Nephron progenitor cell (in vitro differentiated cells): Measurements from ENCODE around the gene PRODH.
"Not testable (repeated sequence)": the region's sequence is repeated elsewhere in the genome, so short reads cannot be mapped to it uniquely, and the experiment has no call there.

Experiments used
- DNase-seq: peaks from one replicate; pipeline ENCODE4 v3.0.0; 2021
- H3K27ac Mint-ChIP-seq: 2 replicates; pipeline ENCODE4 v1.8.0; 2021; ENCODE audit warnings: mild to moderate bottlenecking, moderate library complexity, mixed read lengths
- H3K27me3 Mint-ChIP-seq: 2 replicates; pipeline ENCODE4 v1.8.0; 2021; ENCODE audit warnings: mild to moderate bottlenecking, low read depth, mixed read lengths; ENCODE audit not compliant: poor library complexity
- H3K36me3 Mint-ChIP-seq: 2 replicates; pipeline ENCODE4 v1.8.0; 2021; ENCODE audit warnings: low read depth, mixed read lengths
- H3K4me1 Mint-ChIP-seq: 2 replicates; pipeline ENCODE4 v1.8.0; 2021; ENCODE audit warnings: mixed read lengths
- H3K4me3 Mint-ChIP-seq: 2 replicates; pipeline ENCODE4 v1.8.0; 2021; ENCODE audit warnings: mild to moderate bottlenecking, moderate library complexity, mixed read lengths
- H3K9me3 Mint-ChIP-seq: 2 replicates; pipeline ENCODE4 v1.8.0; 2021; ENCODE audit warnings: mild to moderate bottlenecking, moderate library complexity, mixed read lengths
- TF ChIP-seq, protein P1 (sequence below): fragments of 200-600 bp; sonication (generic); IDR thresholded peaks from 2 replicates; pipeline ENCODE4 v1.5.0; 2021; ENCODE audit warnings: antibody characterized with exemption

The PRODH gene

DNA sequence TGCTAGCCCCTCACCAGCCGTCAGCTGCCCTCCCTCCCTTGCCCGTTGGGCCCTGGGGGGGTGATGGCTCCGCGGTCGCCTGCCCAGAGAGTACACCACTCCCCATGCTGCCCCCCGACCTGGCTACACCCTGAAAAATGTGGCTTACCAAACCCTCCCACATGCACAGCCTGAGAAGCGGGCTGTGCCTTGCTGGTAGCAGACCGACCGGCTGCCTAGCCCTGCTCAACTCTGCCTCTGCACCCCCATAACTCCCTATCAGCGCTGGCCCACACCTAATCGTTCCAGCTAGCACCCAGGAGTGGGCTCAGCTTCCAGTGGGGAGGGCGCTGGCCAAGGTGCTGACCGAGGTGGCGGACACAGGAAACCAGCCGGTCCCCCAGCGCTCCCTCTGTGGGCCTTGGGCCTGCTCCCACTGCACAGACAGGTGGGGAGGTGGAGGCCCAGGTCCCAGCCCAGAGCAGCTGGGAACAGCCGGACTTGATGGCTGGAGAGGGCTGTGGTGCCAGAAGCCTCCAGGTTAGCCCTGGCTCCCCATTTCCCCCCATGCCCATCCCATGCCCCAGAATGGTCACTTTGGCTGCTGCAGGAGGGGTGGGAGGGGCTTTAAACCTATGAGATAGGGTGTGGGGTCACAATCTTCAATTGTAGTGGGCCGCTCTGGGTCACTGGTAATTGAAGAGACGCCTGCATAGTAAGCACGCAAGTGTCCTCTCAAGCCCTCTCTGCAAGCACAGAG, 32.1 kb upstream of the PRODH start:
- no peaks in the 10 kb centered on the region for H3K4me1 Mint-ChIP-seq
- TF ChIP-seq, protein P1, sequence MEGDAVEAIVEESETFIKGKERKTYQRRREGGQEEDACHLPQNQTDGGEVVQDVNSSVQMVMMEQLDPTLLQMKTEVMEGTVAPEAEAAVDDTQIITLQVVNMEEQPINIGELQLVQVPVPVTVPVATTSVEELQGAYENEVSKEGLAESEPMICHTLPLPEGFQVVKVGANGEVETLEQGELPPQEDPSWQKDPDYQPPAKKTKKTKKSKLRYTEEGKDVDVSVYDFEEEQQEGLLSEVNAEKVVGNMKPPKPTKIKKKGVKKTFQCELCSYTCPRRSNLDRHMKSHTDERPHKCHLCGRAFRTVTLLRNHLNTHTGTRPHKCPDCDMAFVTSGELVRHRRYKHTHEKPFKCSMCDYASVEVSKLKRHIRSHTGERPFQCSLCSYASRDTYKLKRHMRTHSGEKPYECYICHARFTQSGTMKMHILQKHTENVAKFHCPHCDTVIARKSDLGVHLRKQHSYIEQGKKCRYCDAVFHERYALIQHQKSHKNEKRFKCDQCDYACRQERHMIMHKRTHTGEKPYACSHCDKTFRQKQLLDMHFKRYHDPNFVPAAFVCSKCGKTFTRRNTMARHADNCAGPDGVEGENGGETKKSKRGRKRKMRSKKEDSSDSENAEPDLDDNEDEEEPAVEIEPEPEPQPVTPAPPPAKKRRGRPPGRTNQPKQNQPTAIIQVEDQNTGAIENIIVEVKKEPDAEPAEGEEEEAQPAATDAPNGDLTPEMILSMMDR, result no peak
- no peak overlapping the region for H3K4me3 Mint-ChIP-seq
- H3K9me3 Mint-ChIP-seq, result no peaks in the 10 kb centered on the region
- no peaks in the 10 kb centered on the region for H3K36me3 Mint-ChIP-seq
- no peak overlapping the region for H3K27ac Mint-ChIP-seq
- DNase-seq, result peak; percentile 95
- peaks cover 41% of the 10 kb centered on the region for H3K27me3 Mint-ChIP-seq

DNA sequence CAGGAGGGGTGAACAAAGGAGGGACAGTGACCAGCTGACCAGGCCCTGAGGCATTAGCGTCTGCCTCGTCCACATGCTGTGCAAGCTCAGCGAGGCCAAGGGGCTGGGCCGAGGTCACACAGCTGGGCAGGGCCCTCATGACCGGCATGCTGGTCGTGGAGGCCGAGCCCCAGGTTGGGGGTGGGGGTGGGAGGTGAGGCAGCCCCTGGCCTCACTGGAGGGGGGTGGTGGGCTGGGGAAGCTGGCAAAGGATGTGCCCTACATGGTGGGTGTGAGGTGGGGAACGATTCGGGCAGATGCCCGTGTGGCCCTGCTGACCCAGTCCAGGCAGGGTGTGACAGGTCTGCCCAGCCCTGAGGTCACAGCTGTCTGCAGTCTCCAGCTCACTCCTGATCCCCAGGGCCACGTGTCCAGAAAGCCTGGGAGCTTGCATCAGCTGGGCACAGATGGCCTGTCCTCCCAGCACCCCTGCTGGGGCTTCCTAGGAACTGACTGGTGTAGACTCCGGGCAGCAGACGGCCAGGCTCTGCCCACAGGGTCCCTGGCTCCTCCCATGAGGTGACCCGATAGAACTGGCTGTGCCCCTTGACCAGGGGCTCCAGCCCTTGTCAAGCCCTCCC, 31.4 kb upstream of the PRODH start:
- not testable (repeated sequence) for H3K4me3 Mint-ChIP-seq, H3K9me3 Mint-ChIP-seq, H3K4me1 Mint-ChIP-seq, H3K36me3 Mint-ChIP-seq, DNase-seq, H3K27ac Mint-ChIP-seq
- H3K27me3 Mint-ChIP-seq, result peaks cover 37% of the 10 kb centered on the region

DNA sequence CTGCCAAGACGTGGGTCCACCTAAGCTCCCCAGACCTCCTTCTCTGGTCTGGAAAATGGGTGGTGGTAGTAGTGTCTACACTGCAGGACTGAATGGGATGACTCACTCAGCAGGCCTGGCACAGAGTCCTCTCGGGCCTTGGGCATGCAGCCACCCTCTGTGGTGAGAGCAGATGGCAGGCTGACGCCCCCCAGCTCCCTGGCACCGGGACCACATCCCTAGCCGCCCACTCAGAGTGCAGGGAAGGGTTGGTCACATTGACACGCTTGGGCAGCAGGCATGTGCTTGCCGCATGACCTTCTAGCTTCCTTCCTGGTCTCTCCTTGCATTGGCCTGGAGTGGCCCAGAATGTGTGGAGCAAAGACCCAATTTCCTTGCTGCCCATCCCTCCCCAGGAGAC, 30.7 kb upstream of the PRODH start:
- no peak for DNase-seq
- Mint-ChIP-seq H3K9me3 (no peaks in the 10 kb centered on the region), H3K27me3 (peaks cover 31% of the 10 kb centered on the region), H3K36me3 (no peaks in the 10 kb centered on the region), H3K27ac (no peak overlapping the region), H3K4me1 (no peaks in the 10 kb centered on the region), H3K4me3 (no peak overlapping the region)
- TF ChIP-seq, protein P1, result no peak

DNA sequence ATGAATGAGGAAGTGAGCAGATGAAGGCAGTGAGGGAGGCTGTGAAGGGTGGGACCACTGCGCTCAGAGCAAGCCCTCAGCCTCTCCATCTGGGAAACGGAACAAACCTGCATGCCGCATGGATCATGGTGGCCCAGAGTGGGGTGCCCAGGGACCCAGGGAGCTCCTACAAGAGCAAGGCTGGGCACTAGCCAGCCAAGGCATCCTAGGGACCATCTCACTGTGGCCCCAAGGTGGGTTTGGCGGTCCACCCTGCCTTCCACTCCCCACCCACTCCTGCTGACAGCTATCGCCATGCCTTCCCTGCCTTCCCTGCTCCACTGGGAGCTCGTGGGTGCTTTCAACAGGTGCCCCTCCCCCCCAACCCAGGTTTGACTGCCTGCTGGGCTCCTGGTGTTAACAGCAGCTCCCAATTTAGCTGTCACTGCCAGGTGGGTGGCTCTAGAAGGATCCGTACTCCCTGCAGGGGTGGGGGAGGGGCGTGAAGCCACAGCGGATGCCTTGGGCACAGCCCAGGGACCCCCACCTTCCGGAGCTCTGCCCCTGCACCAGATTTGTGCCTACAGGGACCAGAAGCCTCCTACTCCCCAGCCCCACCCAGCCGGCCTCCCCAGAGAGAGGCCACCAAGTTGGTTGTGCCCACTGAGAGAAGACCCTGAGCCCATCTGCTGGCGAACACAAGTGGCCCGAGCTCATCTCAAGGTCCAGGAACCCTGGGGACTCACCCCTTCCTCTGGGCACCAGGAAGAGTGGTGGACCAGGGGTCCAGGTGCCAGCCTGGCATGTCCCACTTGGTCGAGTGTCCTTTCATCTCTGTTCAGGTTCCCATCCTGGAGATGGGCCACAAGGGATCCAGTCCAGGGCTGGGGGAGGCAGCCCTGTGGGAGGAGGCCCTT, 29.7 kb upstream of the PRODH start:
- no peak overlapping the region for H3K27ac Mint-ChIP-seq
- TF ChIP-seq, protein P1, result no peak
- H3K4me3 Mint-ChIP-seq, result no peak overlapping the region
- no peaks in the 10 kb centered on the region for H3K9me3 Mint-ChIP-seq
- DNase-seq, result no peak
- peaks cover 22% of the 10 kb centered on the region for H3K27me3 Mint-ChIP-seq
- H3K4me1 Mint-ChIP-seq, result no peaks in the 10 kb centered on the region
- no peaks in the 10 kb centered on the region for H3K36me3 Mint-ChIP-seq

DNA sequence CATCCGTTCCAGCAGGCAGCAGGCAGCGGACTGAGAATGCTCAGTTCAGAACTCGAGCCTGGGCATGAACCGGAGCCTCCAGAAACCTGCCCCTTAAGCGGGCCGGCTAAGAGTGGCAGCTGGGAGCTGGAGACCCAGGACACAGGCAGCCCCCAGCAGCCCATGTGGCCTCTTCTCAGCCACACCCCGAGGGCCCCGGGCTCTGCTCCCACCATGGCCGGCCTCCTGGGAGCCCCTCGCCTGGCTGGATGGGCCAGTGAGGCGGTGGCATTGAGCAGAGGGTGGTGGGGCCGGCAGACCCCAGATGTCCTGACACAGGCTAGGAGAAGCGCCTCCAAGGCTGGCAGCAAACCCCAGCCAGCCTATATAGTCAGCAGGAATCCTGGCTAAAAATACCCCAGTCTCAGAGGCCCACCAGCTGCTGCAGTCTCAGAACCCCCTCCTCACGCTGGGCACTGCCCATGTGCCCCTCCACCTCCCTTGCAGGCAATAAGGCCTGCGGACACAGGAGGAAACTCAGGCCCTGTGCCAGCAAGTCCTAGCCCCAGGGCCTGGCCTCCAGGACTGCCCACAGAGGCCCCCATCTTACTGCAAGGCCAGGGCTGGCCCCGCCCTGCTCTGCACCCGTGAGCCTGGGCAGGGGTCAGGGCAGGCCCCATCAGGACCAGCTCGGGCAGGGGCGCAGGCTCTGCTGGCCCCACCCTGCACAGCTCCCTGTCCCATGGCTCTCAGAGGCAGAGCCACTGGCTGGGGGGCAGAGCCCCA, 28.6 kb upstream of the PRODH start:
- H3K9me3 Mint-ChIP-seq, H3K4me1 Mint-ChIP-seq, H3K27ac Mint-ChIP-seq, DNase-seq, H3K4me3 Mint-ChIP-seq, H3K36me3 Mint-ChIP-seq: not testable (repeated sequence)
- H3K27me3 Mint-ChIP-seq, result peaks cover 20% of the 10 kb centered on the region

DNA sequence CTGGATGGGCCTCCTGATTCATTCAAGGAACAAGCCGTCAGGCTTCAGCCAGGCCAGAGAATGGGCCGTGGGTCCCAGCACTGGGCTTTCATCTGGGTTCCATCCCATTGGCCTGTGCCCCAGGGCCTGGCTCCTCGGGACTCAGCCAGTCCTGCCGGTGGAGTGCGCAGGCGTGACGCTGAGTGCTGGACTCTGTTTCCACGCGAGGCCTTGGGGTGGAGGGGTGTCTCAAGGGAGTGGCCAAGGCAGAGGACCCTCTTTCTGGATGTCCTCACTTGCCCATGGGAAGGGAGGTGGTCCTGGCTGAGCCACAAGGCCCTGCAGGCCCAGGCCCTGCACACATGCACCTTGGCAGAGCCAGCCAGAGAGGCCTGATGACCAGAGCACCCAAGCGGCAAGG, 28.0 kb upstream of the PRODH start:
- not testable (repeated sequence) for H3K4me1 Mint-ChIP-seq, H3K9me3 Mint-ChIP-seq, H3K36me3 Mint-ChIP-seq, H3K27ac Mint-ChIP-seq, H3K4me3 Mint-ChIP-seq, DNase-seq
- H3K27me3 Mint-ChIP-seq, result peaks cover 16% of the 10 kb centered on the region

DNA sequence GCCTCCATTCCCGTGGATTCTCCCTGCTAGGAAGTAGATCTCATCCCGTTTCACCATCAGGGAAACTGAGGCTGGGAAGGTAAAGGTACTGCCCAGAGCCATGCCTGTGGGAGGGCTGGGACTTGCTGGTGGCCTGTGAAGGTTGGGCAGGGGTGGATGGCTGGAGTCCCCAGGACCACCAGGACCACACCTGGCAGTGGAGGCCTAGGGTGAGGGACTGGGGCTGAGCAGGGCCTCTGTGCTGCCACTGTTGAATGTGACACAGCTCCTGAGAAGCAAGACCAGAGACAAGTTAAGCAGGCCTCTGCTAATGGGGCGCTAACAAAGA, 26.2 kb upstream of the PRODH start:
- Mint-ChIP-seq H3K36me3 (no peaks in the 10 kb centered on the region), H3K27me3 (peaks cover 8% of the 10 kb centered on the region), H3K4me3 (no peak overlapping the region), H3K4me1 (no peaks in the 10 kb centered on the region), H3K9me3 (no peaks in the 10 kb centered on the region), H3K27ac (peak overlapping the region; percentile 32)
- TF ChIP-seq, protein P1, result no peak
- DNase-seq, result no peak

DNA sequence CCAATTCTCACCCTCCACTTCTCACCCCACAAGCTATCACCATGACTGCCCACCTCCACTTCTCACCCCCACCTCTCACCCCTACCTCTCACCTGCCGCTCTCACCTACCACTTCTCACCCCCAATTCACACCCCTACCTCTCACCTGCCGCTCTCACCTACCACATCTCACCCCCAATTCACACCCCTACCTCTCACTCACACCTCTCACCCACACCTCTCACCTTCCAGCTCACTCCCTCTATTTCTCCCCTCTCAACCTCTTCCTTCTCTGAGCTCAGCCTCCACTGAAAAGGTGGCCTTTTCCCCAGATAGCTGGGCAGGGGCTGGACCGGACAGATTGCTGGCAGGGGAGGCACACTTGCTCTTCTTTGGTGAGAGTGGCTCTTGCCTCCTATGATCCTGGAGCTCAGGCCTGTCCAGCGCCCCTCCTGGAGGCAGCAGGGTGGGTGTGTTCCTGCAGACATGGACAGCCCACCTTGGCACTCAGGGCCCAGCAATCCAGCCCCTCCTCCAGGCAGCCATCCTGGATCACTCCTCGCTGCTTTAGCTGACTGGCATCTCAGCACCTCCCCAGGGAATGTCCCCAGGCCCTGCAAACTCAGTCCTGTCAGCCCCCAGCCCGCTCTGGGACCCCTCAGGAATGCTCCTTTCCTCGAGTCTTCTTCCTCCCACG, 25.7 kb upstream of the PRODH start:
- DNase-seq, H3K4me1 Mint-ChIP-seq, H3K9me3 Mint-ChIP-seq, H3K36me3 Mint-ChIP-seq, H3K27ac Mint-ChIP-seq, H3K4me3 Mint-ChIP-seq, H3K27me3 Mint-ChIP-seq: not testable (repeated sequence)

DNA sequence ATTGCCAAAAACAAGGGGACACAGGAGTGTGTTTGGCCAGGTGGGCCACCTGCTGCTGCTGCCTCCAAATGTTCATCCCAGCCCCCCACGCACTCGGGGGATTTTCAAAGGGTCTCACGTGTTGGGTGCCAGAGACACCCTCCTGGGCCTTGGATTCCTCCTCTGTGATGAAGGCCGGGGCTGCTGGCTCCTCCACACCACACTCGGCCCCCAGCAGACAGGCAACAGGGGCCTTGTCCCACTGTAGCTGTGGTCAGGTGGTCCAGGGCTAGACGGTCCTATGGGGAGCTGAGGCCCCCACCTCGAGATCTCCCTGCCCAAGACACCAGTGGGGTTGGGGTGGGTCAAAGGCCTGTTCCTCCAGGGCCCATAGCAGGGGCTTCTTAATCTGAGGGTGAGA, 25.1 kb upstream of the PRODH start:
- H3K9me3 Mint-ChIP-seq, DNase-seq, H3K4me3 Mint-ChIP-seq, H3K36me3 Mint-ChIP-seq, H3K27me3 Mint-ChIP-seq, H3K4me1 Mint-ChIP-seq: not testable (repeated sequence)
- H3K27ac Mint-ChIP-seq, result peak overlapping the region; percentile 72
